ENCODE results near the gene KIAA1755. TPM values are rescaled to one million over a fixed set of nuclear protein-coding genes. Genes with fewer than 3 reads are reported as not detected.
A peak's percentile ranks its signal among the peaks of the same experiment; 100 is the strongest.

KIAA1755 gene
- total RNA-seq, 3 donors from 2014 or later (not counting 1 experiment from before 2014, with no cell fraction given) = not detected

- Mint-ChIP-seq H3K27me3 (ENCODE audit: low read depth in 2 of 2) (peaks cover 6 to 15% of the 10 kb centered on the region in 2 donors), H3K9me3 (no peaks in the 10 kb centered on the region), H3K27ac (peak overlapping the region in 1 of 2 donors; percentile 33), H3K4me1 (peaks cover 12 to 14% of the 10 kb centered on the region in 2 donors), H3K4me3 (no peak overlapping the region), H3K36me3 (no peaks in the 10 kb centered on the region)
- no peaks in the 10 kb centered on the region for H3K36me3 ChIP-seq (ENCODE audit: control insufficient read depth, insufficient read depth, low read length)
- peaks cover 2% of the 10 kb centered on the region for H3K27me3 ChIP-seq (ENCODE audit: control insufficient read depth, insufficient read depth, low read length)
- intact Hi-C loops (cut with micrococcal nuclease) = no loop called here
- H3K4me3 ChIP-seq (ENCODE audit: low read length) = no peak overlapping the region
- no peak for TF ChIP-seq CTCF (IDR thresholded peaks at IDR 0.05)
- no peak for DNase-seq
- peak in 1 of 3 donors; percentile 51 for ATAC-seq
- 66% methylated on average over 7 of the region's 8 CpGs for WGBS (ENCODE audit: insufficient coverage)
- H3K9me3 ChIP-seq (ENCODE audit: control insufficient read depth, insufficient read depth, low read length) = no peaks in the 10 kb centered on the region
- H3K27ac ChIP-seq (ENCODE audit: low read length) = peak overlapping the region; percentile 13
- H3K4me1 ChIP-seq (ENCODE audit: control insufficient read depth, insufficient read depth, low read length) = peaks cover 18% of the 10 kb centered on the region
These were observed 91.5 kb downstream of the KIAA1755 start for GRCh38 chr20:38168791-38169589.

DNA sequence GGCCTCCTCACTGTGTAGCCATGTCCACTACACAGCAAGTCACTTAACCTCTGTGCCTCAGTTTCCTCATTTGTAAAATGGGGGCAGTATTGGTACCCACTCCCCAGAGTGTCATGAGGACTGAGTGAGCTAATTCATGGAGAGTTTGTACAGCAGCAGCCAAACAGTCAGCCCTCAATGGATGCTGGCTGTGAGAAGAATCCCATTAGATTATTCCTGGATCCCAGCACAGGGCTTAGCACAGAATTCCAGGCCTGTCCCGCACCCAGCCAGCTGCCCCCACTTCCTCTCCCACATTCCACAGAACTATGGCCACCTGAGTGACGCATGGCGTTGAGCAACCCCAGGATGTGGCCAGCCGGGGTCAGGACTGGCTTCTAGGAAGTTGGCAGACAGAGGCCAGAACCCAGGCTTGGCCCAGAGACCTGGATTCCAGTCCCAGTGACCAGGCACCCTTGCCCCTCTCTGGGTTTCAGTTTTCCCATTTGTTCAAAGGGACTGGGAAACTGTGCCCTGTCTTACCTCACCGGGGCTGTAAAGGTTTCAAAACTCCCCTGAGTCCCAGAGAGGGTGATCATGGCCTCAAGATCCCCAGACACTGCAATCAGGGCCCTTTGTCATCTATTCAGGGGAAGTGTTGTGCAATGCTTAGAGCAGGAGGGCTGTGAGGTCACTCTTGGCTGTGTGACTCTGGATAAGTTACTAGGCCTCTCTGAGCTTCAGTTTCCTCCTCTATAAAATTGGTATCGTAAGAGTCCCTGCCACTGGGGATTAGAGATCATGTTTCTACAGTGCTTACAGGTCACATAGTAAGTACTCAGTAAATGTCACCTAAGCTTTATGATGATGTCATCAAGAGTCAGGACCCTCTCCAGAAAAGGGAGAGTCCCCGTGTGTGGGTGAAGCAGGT, 92.4 kb downstream of the KIAA1755 start:
- Mint-ChIP-seq H3K4me3 (no peak overlapping the region), H3K4me1 (peaks cover 12 to 14% of the 10 kb centered on the region in 2 donors), H3K27ac (peak overlapping the region in 1 of 2 donors; percentile 33), H3K27me3 (ENCODE audit: low read depth in 2 of 2) (peaks cover 6 to 10% of the 10 kb centered on the region in 2 donors), H3K36me3 (no peaks in the 10 kb centered on the region), H3K9me3 (no peaks in the 10 kb centered on the region)
- DNase-seq (no peak), ATAC-seq (peak in 1 of 3 donors; percentile 38)
- H3K36me3 ChIP-seq (ENCODE audit: control insufficient read depth, insufficient read depth, low read length) = no peaks in the 10 kb centered on the region
- no peaks in the 10 kb centered on the region for H3K9me3 ChIP-seq (ENCODE audit: control insufficient read depth, insufficient read depth, low read length)
- WGBS (ENCODE audit: insufficient coverage) = 64% methylated on average over 7 of the region's 7 CpGs
- intact Hi-C loops (cut with micrococcal nuclease) = no loop called here
- peak overlapping the region; percentile 13 for H3K27ac ChIP-seq (ENCODE audit: low read length)
- no peak for TF ChIP-seq CTCF (IDR thresholded peaks at IDR 0.05)
- no peak overlapping the region for H3K4me3 ChIP-seq (ENCODE audit: low read length)
- H3K4me1 ChIP-seq (ENCODE audit: control insufficient read depth, insufficient read depth, low read length) = peaks cover 18% of the 10 kb centered on the region
- H3K27me3 ChIP-seq (ENCODE audit: control insufficient read depth, insufficient read depth, low read length) = peaks cover 2% of the 10 kb centered on the region

DNA sequence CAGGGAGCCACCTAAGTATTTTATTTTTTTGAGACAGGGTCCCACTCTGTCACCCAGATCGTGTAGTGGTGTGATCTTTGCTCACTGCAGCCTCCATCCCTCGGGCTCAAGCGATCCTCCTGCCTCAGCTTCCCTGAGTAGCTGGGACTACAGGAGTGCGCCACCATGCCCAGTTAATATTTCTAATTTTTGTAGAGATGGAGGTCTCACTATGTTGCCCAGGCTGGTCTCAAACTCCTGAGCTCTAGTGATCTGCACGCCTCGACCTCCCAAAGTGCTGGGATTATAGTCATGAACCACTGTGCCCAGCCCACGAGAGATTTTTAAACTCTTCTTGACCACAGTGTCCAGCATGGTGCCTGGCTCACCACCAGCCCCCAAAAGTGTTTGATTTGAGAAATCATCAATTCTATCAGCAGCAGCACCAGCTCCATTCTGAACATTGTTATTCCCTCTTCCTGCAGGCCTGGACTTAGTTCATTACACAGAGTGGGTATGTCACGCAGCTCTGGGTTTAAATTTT, 93.1 kb downstream of the KIAA1755 start:
- Histone ChIP-seq H3K4me1 (ENCODE audit: control insufficient read depth, insufficient read depth, low read length) (peaks cover 18% of the 10 kb centered on the region), H3K27me3 (ENCODE audit: control insufficient read depth, insufficient read depth, low read length) (peaks cover 2% of the 10 kb centered on the region), H3K27ac (ENCODE audit: low read length) (no peak overlapping the region), H3K4me3 (ENCODE audit: low read length) (no peak overlapping the region), H3K9me3 (ENCODE audit: control insufficient read depth, insufficient read depth, low read length) (no peaks in the 10 kb centered on the region), H3K36me3 (ENCODE audit: control insufficient read depth, insufficient read depth, low read length) (no peaks in the 10 kb centered on the region)
- intact Hi-C loops (cut with micrococcal nuclease) = no loop called here
- H3K36me3 Mint-ChIP-seq = no peaks in the 10 kb centered on the region
- ATAC-seq (no peak), DNase-seq (no peak)
- H3K27ac Mint-ChIP-seq = no peak overlapping the region
- no peaks in the 10 kb centered on the region for H3K9me3 Mint-ChIP-seq
- H3K4me1 Mint-ChIP-seq = peaks cover 12 to 14% of the 10 kb centered on the region in 2 donors
- H3K4me3 Mint-ChIP-seq = no peak overlapping the region
- no peak for TF ChIP-seq CTCF (IDR thresholded peaks at IDR 0.05)
- H3K27me3 Mint-ChIP-seq (ENCODE audit: low read depth in 2 of 2) = peaks cover 6 to 7% of the 10 kb centered on the region in 2 donors
- 88% methylated on average over 8 of the region's 8 CpGs for WGBS (ENCODE audit: insufficient coverage)
